Endothelial cell of umbilical vein (primary cell): ENCODE data around the gene NAV2. TPM values are rescaled to one million over a fixed set of nuclear protein-coding genes. Genes with fewer than 3 reads are reported as not detected.
A peak's percentile ranks its signal among the peaks of the same experiment; 100 is the strongest.

ENCODE experiments used
- BruUV-seq: library from RNA; stranded (reverse); fragments of 400-500 nt; replicated peaks from 2 replicates; lab custom pipeline; 2021; lab: Mats Ljungman, UMichigan
- CTCF ChIA-PET: fragments of 300-600, 350-600 bp; sonication (Branson Sonifier 250); formaldehyde crosslinking; loops from one replicate; lab custom pipeline; 2021; ENCODE audit warnings: antibody characterized with exemption, inconsistent platforms; lab: Charles Lee
- POLR2A ChIA-PET: fragments of 300-600, 350-600 bp; sonication (Branson Sonifier 250); formaldehyde crosslinking; loops from one replicate; lab custom pipeline; 2021; ENCODE audit warnings: antibody characterized with exemption, inconsistent platforms; lab: Charles Lee
- DNase-seq: peaks from one replicate; pipeline ENCODE4 v3.0.0-alpha.2; 2011; ENCODE audit warnings: low read depth, low spot score
- FAIRE-seq: peaks from 2 replicates; lab custom pipeline; 2011; peaks lifted over from hg19 to GRCh38; lab: Jason Lieb, UNC
- H2AFZ ChIP-seq: 2 replicates; pipeline ENCODE4 v1.6.0; 2012; ENCODE audit warnings: low read depth, low read length, control low read depth, inconsistent platforms
- H3K27ac ChIP-seq: 2 replicates; pipeline ENCODE4 v1.5.1; 2011; ENCODE audit warnings: low read depth, mild to moderate bottlenecking, control low read depth, low read length, moderate library complexity; ENCODE audit not compliant: insufficient read depth
- H3K27me3 ChIP-seq, 2 experiments: 2 replicates each; pipeline versions ENCODE4 v1.6.0 to v1.6.1; 2011; ENCODE audit warnings: low read length in 2 of 2, mixed read lengths in 1 of 2; ENCODE audit not compliant: control insufficient read depth in 2 of 2, insufficient read depth in 2 of 2
- H3K36me3 ChIP-seq, 2 experiments: 2 replicates in 1 of 2; 3 replicates in 1 of 2; pipeline ENCODE4 v1.5.1; 2011; ENCODE audit warnings: low read length in 2 of 2, mild to moderate bottlenecking in 1 of 2, moderate library complexity in 1 of 2; ENCODE audit not compliant: control insufficient read depth in 2 of 2, insufficient read depth in 2 of 2; ENCODE audit errors: extremely low read depth in 1 of 2
- H3K4me1 ChIP-seq: 3 replicates; pipeline ENCODE4 v1.5.1; 2011; ENCODE audit warnings: mild to moderate bottlenecking, low read length; ENCODE audit not compliant: control insufficient read depth, insufficient read depth; ENCODE audit errors: extremely low read depth
- H3K4me2 ChIP-seq: 2 replicates; pipeline ENCODE4 v1.6.1; 2011; ENCODE audit warnings: low read length, control low read depth, mixed read lengths; ENCODE audit not compliant: insufficient read depth
- H3K4me3 ChIP-seq, 3 experiments: fragments of 200-600 bp in 1 of 3; sonication (generic), shearing (Covaris generic) in 1 of 3; replicated peaks in 1 of 3; 2 replicates each; pipeline ENCODE4 v1.5.1; 2011 to 2016; ENCODE audit warnings: control low read depth in 3 of 3, low read length in 3 of 3, mild to moderate bottlenecking in 2 of 3, inconsistent platforms in 1 of 3, low read depth in 1 of 3, moderate library complexity in 1 of 3; ENCODE audit not compliant: insufficient read depth in 1 of 3
- H3K79me2 ChIP-seq: 2 replicates; pipeline ENCODE4 v1.6.0; 2012; ENCODE audit warnings: low read length, inconsistent platforms; ENCODE audit not compliant: control insufficient read depth, insufficient read depth
- H3K9ac ChIP-seq: replicated peaks from 2 replicates; pipeline ENCODE3; 2011; ENCODE audit warnings: low read length, control low read depth; ENCODE audit not compliant: insufficient read depth; ENCODE audit errors: extremely low read depth
- H3K9me1 ChIP-seq: replicated peaks from 3 replicates; pipeline ENCODE4 v1.6.0; 2011; ENCODE audit warnings: mild to moderate bottlenecking, low read length; ENCODE audit not compliant: control insufficient read depth, insufficient read depth; ENCODE audit errors: extremely low read depth
- H3K9me3 ChIP-seq: replicated peaks from 2 replicates; pipeline ENCODE4 v1.5.1; 2012; ENCODE audit warnings: low read length, inconsistent platforms; ENCODE audit not compliant: control insufficient read depth, insufficient read depth
- H4K20me1 ChIP-seq: replicated peaks from 2 replicates; pipeline ENCODE3; 2011; ENCODE audit warnings: mild to moderate bottlenecking, low read length; ENCODE audit not compliant: control insufficient read depth, insufficient read depth; ENCODE audit errors: extremely low read depth
- CTCF ChIP-seq, 2 donors: IDR thresholded peaks; 1 replicate in 1 of 2; 2 replicates in 1 of 2; pipeline ENCODE4 v1.5.1; 2011; ENCODE audit warnings: low read length in 2 of 2, mild to moderate bottlenecking in 2 of 2, moderate library complexity in 2 of 2, control low read depth in 1 of 2, inconsistent platforms in 1 of 2, low read depth in 1 of 2; ENCODE audit not compliant: insufficient read depth in 1 of 2; ENCODE audit errors: extremely low read depth in 1 of 2
- EZH2 ChIP-seq: IDR thresholded peaks from 2 replicates; pipeline ENCODE4 v1.6.1; 2012; ENCODE audit warnings: borderline replicate concordance, low read depth, mild to moderate bottlenecking, moderate library complexity, low read length, inconsistent platforms; ENCODE audit not compliant: severe bottlenecking
- FOS ChIP-seq: IDR thresholded peaks from 2 replicates; pipeline ENCODE4 v1.6.1; 2011; ENCODE audit warnings: mild to moderate bottlenecking, low read length, moderate library complexity, borderline replicate concordance; ENCODE audit not compliant: insufficient read depth
- JUN ChIP-seq: IDR thresholded peaks from 2 replicates; pipeline ENCODE4 v1.6.1; 2011; ENCODE audit warnings: borderline replicate concordance, low read depth; ENCODE audit not compliant: insufficient read length, insufficient read depth
- MAX ChIP-seq: IDR thresholded peaks from 2 replicates; pipeline ENCODE4 v1.6.1; 2011; ENCODE audit not compliant: insufficient read depth, insufficient read length
- MYC ChIP-seq: IDR thresholded peaks from one replicate; pipeline ENCODE4 v1.6.1; 2011; ENCODE audit warnings: mild to moderate bottlenecking, low read depth, low read length
- POLR2A ChIP-seq: IDR thresholded peaks from 2 replicates; pipeline ENCODE4 v1.6.1; 2012; ENCODE audit warnings: low read depth, mild to moderate bottlenecking, control low read depth, low read length
- POLR2AphosphoS5 ChIP-seq: IDR thresholded peaks from 2 replicates; pipeline ENCODE4 v1.6.1; 2012; ENCODE audit warnings: low read depth, mild to moderate bottlenecking, control low read depth, low read length, moderate library complexity; ENCODE audit not compliant: insufficient read depth
- dilution Hi-C: fragments of 300-500 bp; cut with MboI; formaldehyde crosslinking; loops from one replicate; pipeline ENCODE4 v1.15.0; 2019; ENCODE audit warnings: low sequenced_read_pairs; ENCODE audit not compliant: extremely low pct_ligation_motif_present
- intact Hi-C: fragments of 100-400 bp; cut with micrococcal nuclease; formaldehyde crosslinking; loops from one replicate; pipeline ENCODE4 v1.10.0; 2022
- polyA plus RNA-seq, 4 experiments: library from polyadenylated mRNA; depleted of rRNA in 3 of 4; stranded (reverse) in 3 of 4; unstranded in 1 of 4; fragments of >200 nt; gene quantifications; 2 replicates each; pipeline versions ENCODE4 v1.2.1 to v1.2.3, GENCODE V29; 2011 to 2012; ENCODE audit warnings: missing spikeins in 1 of 4
- total RNA-seq: library from RNA; stranded (reverse); gene quantifications from 2 replicates; pipeline ENCODE4 v1.2.3, GENCODE V29; 2021

NAV2 gene
- total and polyA plus RNA-seq, 2 donors (not counting 3 experiments of a cell fraction or from before 2014, with no cell fraction given): 10.9 to 68.0 TPM

GRCh38 chr11:20162824-20163782 is 450.5 kb downstream of the NAV2 start:
- no TSS peak for BruUV-seq
- Histone ChIP-seq H3K4me3 (no peak overlapping the region), H3K36me3 (no peaks in the 10 kb centered on the region), H4K20me1 (no peaks in the 10 kb centered on the region), H3K27me3 (peaks cover 67 to 93% of the 10 kb centered on the region in 2 experiments), H2AFZ (peak overlapping the region; percentile 12), H3K4me2 (peak overlapping the region; percentile 46), H3K79me2 (no peaks in the 10 kb centered on the region), H3K4me1 (peaks cover 8% of the 10 kb centered on the region), H3K9me3 (no peaks in the 10 kb centered on the region), H3K27ac (no peak overlapping the region), H3K9me1 (no peaks in the 10 kb centered on the region), H3K9ac (no peak overlapping the region)
- POLR2A ChIA-PET: no interaction called here
- DNase-seq (peak; percentile 27), FAIRE-seq (no peak)
- CTCF ChIA-PET: interaction anchor here (0.7 kb wide), 1 partner anchor 35 kb away, joined by 5 read pairs; no protein-coding TSS in a partner anchor
- dilution Hi-C loops (no loop called here), intact Hi-C loops (loop anchor here (10.0 kb wide), 1 partner anchor 442 kb away; no protein-coding TSS in a partner anchor)
- no peak for TF ChIP-seq CTCF (IDR thresholded peaks at IDR 0.05; ENCODE audit: extremely low read depth in 1 of 2, insufficient read depth in 1 of 2, low read depth in 1 of 2, low read length in 2 of 2)
- TF ChIP-seq JUN: no peak
- peak; percentile 96 for TF ChIP-seq EZH2
- no peak for TF ChIP-seq POLR2A
- no peak for TF ChIP-seq MYC
- TF ChIP-seq MAX: no peak
- no peak for TF ChIP-seq FOS
- no peak for TF ChIP-seq POLR2AphosphoS5
